Tibial nerve (tissue), 4 donors: ENCODE measurements around the gene VWCE.

ENCODE experiments used
- CTCF ChIP-seq, 5 experiments: fragments of 200-600 bp in 3 of 5; fragments of 450-650 bp in 2 of 5; sonication (generic) in 3 of 5; IDR thresholded peaks; one replicate each; pipeline ENCODE4 v1.5.1; 2016 to 2019; ENCODE audit warnings: antibody characterized with exemption in 5 of 5, mild to moderate bottlenecking in 3 of 5, moderate library complexity in 2 of 5
- EP300 ChIP-seq, 2 donors: sonication (generic); formaldehyde crosslinking; IDR thresholded peaks; one replicate each; pipeline ENCODE4 v1.6.1; 2017; ENCODE audit warnings: antibody characterized with exemption in 2 of 2, mild to moderate bottlenecking in 1 of 2
- POLR2A ChIP-seq, 2 donors: fragments of 450-650 bp; IDR thresholded peaks; one replicate each; pipeline ENCODE4 v1.6.1; 2017; ENCODE audit warnings: antibody characterized with exemption in 2 of 2, mild to moderate bottlenecking in 2 of 2, moderate library complexity in 2 of 2

- TF ChIP-seq POLR2A (IDR thresholded peaks at IDR 0.05) (no peak), CTCF (IDR thresholded peaks at IDR 0.05) (no peak), EP300 (IDR thresholded peaks at IDR 0.05) (no peak)
These were observed 4.0 kb downstream of the VWCE start for GRCh38 chr11:61290905-61291690.
